A549 treated with CORT108297 at 1 μM for 4 hours (cell line): ENCODE measurements around the gene HNRNPH2. TPM values are rescaled to one million over a fixed set of nuclear protein-coding genes. Genes with fewer than 3 reads are reported as not detected.

Source experiments
- total RNA-seq: library from RNA; stranded (reverse); fragments of 200-300 nt; extraction: Qiagen RNA extraction; gene quantifications from 5 replicates; pipeline ENCODE4 v1.2.3, GENCODE V29; 2022

The HNRNPH2 gene, protein sequence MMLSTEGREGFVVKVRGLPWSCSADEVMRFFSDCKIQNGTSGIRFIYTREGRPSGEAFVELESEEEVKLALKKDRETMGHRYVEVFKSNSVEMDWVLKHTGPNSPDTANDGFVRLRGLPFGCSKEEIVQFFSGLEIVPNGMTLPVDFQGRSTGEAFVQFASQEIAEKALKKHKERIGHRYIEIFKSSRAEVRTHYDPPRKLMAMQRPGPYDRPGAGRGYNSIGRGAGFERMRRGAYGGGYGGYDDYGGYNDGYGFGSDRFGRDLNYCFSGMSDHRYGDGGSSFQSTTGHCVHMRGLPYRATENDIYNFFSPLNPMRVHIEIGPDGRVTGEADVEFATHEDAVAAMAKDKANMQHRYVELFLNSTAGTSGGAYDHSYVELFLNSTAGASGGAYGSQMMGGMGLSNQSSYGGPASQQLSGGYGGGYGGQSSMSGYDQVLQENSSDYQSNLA
- 56.6 to 70.7 TPM (median 60.1 TPM) in 5 replicates for total RNA-seq

DNA sequence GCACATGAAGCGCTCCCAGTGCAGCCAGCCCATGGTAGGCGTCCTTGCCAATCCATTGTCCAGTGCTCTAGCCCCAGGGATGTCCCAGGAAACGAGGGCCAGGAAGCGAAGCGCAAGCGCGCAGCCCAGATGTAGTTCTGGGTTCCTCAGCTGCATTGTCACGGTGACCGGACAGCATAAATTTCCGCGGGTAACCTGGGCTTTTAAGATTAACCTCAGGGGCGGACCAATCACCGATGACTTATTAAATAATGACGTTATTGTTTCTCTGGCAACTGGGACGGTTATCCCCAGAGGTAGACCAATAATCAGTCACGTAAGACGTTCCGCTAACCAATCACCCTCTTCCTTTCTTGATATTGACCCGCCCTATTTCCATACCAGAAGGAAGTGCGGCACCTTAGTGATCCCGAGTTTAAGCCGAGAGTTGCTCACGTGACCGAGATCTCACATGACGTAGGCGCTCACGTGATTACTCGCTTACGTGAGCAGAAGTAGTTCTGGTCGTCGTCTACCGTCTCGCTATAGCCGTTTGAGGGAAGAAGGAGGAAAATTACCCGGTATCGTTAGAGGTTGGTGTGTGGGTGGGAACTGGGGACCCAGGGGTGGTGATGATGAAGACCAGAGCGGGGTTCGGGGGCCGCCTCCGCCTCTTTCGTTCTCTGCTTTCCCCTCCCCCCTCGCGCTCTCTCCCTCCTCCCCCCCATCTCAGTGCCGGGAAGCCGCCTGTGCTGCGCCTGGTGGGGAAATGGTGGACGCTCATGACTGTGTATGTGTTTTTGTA lies at the start of gene HNRNPH2, which contains the start of gene GLA:
TSS of gene HNRNPH2 (plus strand) at position 475 of the 784 bp plus-strand sequence. CDS start 3,767 bp downstream, outside the sequence.
TSS of gene GLA (minus strand) at position 178 of the 784 bp plus-strand sequence. CDS start at position 156, 22 bp downstream.

DNA sequence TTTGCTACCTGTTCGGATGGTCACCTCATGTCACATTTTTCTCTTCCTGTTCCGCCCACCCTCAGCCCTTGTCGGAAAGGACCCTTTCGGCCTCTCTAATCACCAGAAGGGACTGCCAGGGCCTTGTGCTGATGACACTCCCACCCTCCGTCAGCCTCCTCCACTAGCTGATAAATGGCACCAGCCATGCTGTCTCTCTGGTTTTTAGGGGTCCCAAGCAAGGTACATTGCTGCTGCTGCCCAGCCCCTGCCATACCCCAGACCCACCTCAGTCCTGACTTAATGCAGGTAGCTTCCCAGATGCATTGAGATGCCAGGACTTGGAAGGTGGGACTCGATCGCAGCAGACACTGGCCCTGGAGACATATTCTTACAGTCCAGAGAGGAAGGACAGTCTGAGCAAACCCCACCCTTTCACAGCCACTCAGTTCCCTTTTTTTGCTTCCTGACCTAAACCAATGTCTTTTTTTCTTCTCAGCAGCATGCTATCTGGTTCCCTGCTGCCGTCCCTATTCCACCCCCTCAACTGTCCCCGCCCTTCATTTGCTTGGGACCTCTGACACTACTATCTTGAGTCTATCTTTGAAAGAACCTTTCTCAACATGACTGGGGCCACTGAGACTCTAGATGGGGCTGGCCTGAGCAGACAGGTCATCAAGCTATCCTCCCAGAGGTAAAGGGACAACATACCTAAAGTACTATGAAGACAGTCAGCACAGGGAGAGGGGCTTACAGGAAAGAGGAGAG lies 22.1 kb upstream of the HNRNPH2 start, which contains the start of gene BTK:
TSS of gene BTK (minus strand) at position 397 of the 747 bp plus-strand sequence. CDS start 10,907 bp downstream, outside the sequence.

DNA sequence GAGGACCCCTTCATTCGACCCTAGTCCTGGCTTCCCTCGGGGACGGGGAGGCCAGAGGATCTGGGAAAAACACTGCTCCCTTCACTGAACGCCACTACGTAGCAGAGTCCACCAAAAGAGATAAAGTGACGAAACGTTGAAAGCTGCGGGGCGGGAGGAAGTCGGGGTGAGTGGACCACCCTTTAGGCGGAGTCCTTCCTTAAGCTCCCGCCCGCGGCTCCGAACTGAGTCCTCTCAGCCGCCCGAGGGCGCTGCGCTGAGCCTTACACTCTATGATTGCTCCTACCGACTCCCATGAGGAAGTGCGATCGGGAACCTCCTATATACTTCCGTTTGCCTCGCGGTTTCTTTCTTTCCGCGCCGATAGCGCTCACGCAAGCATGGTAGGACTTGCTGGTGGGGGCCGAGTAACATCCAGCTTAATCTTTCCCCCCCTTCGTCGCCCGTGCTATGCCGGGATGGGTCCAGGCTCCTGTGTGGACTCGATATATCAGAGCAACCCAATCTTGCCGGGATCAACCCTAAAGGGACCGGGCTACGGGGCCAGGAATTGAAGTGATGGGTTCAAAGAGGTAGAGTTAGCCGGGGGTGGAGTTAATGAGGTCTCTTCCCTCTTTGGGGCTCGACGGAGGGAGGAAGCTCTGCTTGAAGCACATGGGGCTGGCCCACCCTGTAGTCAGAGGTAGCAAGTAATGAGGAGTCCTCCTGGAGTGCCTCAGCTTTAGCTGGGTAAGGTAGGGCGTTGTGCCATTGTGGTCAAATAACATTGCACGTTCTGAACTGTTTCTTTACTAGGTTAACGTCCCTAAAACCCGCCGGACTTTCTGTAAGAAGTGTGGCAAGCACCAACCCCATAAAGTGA lies 17.1 kb upstream of the HNRNPH2 start, which contains the start of gene RPL36A:
TSS of gene RPL36A (plus strand) at position 348 of the 862 bp plus-strand sequence. CDS start at position 381, 33 bp downstream.

Other genes with a start within 250 kb of the HNRNPH2 start
- 0.09 to 0.28 TPM (median 0.23 TPM) in 5 replicates for gene DRP2, start 188.4 kb upstream of the HNRNPH2 start, total RNA-seq
- 0.07 to 0.16 TPM (median 0.10 TPM) in 5 replicates for gene TAF7L, start 116.9 kb upstream of the HNRNPH2 start, total RNA-seq
- gene TIMM8A, start 59.5 kb upstream of the HNRNPH2 start, total RNA-seq: 29.4 to 31.4 TPM (median 30.8 TPM) in 5 replicates
- gene BTK, start 22.0 kb upstream of the HNRNPH2 start, total RNA-seq: 0.10 to 0.18 TPM (median 0.15 TPM) in 5 replicates
- gene RPL36A, start 17.2 kb upstream of the HNRNPH2 start, total RNA-seq: 2,402 to 3,144 TPM (median 2,521 TPM) in 5 replicates
- gene GLA, start 297 bp upstream of the HNRNPH2 start, total RNA-seq: 174 to 204 TPM (median 187 TPM) in 5 replicates
- gene ARMCX4, start 77.2 kb downstream of the HNRNPH2 start, total RNA-seq: 0.37 to 1.1 TPM (median 0.68 TPM) in 5 replicates
- 0.32 to 0.68 TPM (median 0.34 TPM) in 5 replicates for gene ARMCX1, start 142.3 kb downstream of the HNRNPH2 start, total RNA-seq
- 44.5 to 49.9 TPM (median 47.2 TPM) in 5 replicates for gene ARMCX6, start 209.8 kb downstream of the HNRNPH2 start, total RNA-seq
- gene ARMCX3, start 214.9 kb downstream of the HNRNPH2 start, total RNA-seq: 19.5 to 26.4 TPM (median 21.5 TPM) in 5 replicates